Adrenal gland (tissue), 12 donors: ENCODE measurements around the gene CLEC16A. TPM values are rescaled to one million over a fixed set of nuclear protein-coding genes. Genes with fewer than 3 reads are reported as not detected.

Experiments
- DNase-seq, 7 donors: peaks; one replicate each; pipeline ENCODE4 v3.0.0-alpha.2; 2019 to 2020
- H3K27ac ChIP-seq, 5 donors: fragments of 200-600 bp; sonication (generic) in 4 of 5; 1 replicate in 3 of 5; 2 replicates in 2 of 5; pipeline versions ENCODE4 v1.5.1 to v1.8.0; 2016 to 2020; ENCODE audit warnings: mild to moderate bottlenecking in 1 of 5
- H3K27me3 ChIP-seq: fragments of 200-600 bp; 2 replicates; pipeline ENCODE4 v1.8.0; 2021
- H3K36me3 ChIP-seq, 2 donors: fragments of 200-600 bp; replicated peaks in 1 of 2; 1 replicate in 1 of 2; 2 replicates in 1 of 2; pipeline versions ENCODE4 v1.5.1 to v1.8.0; 2018 to 2022
- H3K4me1 ChIP-seq, 2 donors: fragments of 200-600 bp; replicated peaks in 1 of 2; 1 replicate in 1 of 2; 2 replicates in 1 of 2; pipeline versions ENCODE4 v1.5.1 to v1.8.0; 2018 to 2021
- H3K4me3 ChIP-seq, 4 donors: fragments of 200-600 bp; sonication (generic) in 3 of 4; one replicate each; pipeline ENCODE4 v1.5.1; 2016 to 2018
- H3K9me3 ChIP-seq, 3 donors: fragments of 200-600 bp; sonication (generic) in 1 of 3; replicated peaks in 1 of 3; 1 replicate in 2 of 3; 2 replicates in 1 of 3; pipeline versions ENCODE4 v1.5.1 to v1.8.0; 2016 to 2021
- CTCF ChIP-seq, 6 experiments: fragments of 450-650 bp in 4 of 6; fragments of 200-600 bp in 2 of 6; sonication (generic) in 1 of 6; IDR thresholded peaks; 1 replicate in 5 of 6; 2 replicates in 1 of 6; pipeline versions ENCODE4 v1.5.1 to v1.8.0; 2016 to 2021; ENCODE audit warnings: antibody characterized with exemption in 6 of 6, mild to moderate bottlenecking in 2 of 6, moderate library complexity in 1 of 6
- POLR2A ChIP-seq, 2 donors: fragments of 450-650 bp; IDR thresholded peaks; one replicate each; pipeline ENCODE4 v1.6.1; 2017; ENCODE audit warnings: antibody characterized with exemption in 2 of 2, mild to moderate bottlenecking in 2 of 2, moderate library complexity in 1 of 2
- WGBS, 4 donors: extraction: QIAGEN DNeasy Blood & Tissue Kit in 2 of 4; methylation state at CpG; one replicate each; pipeline versions ENCODE4 v1.1.5 to v1.1.7; 2013 to 2017; 5-methylcytosine and 5-hydroxymethylcytosine counted together
- intact Hi-C, 2 donors: fragments of 100-400 bp; cut with DNase I; formaldehyde crosslinking; loops; one replicate each; pipeline versions ENCODE4 v1.14.1 to v1.15.0; 2022 to 2023
- polyA plus RNA-seq, 3 donors: library from polyadenylated mRNA; stranded (reverse); fragments of 200-250 nt in 2 of 3; fragments of 350-450 nt in 1 of 3; fragmentation: Illumina TruSeq in 1 of 3; extraction: RNeasy Lipid Tissue Mini Kit (QIAGEN cat#74804) in 1 of 3; gene quantifications; one replicate each; pipeline ENCODE4 v1.2.3, GENCODE V29; 2013 to 2014
- total RNA-seq, 9 donors: library from RNA; depleted of rRNA in 4 of 9; stranded (reverse); fragments of >200 nt in 4 of 9; fragments of 120-200 nt in 1 of 9; fragmentation: NEBNext Ultra II Directional in 1 of 9; extraction: Animal tissue kit (Norgen Biotek cat#: 25700) in 1 of 9; gene quantifications; one replicate each; pipeline versions ENCODE4 v1.1.0 to v1.2.4, GENCODE V29; 2013 to 2023
- donor health status: healthy with polysubstance abuse.
- donor health status: Bipolar disorder and iron deficiency.
- donor health status: DM: yes; HTN: yes; CAD: no.
- donor health status: DM: no; HTN: no; CAD: no.
- donor health status: DM: no; HTN: no; CAD: no.
- donor health status: DM: yes; HTN: yes; CAD: no.

The CLEC16A gene
- total and polyA plus RNA-seq, 12 donors = 14.0 to 37.2 (median 27.6) TPM

- WGBS, 4 donors = 88 to 96% (median 94%) methylated on average over 13 to 16 of the region's 16 CpGs
- DNase-seq = no peak
- Histone ChIP-seq H3K9me3 (no peaks in the 10 kb centered on the region), H3K4me3 (no peak overlapping the region), H3K36me3 (peaks cover 0 to 15% of the 10 kb centered on the region in 2 donors), H3K27ac (no peak overlapping the region), H3K27me3 (no peaks in the 10 kb centered on the region), H3K4me1 (peaks cover 0 to 11% of the 10 kb centered on the region in 2 donors)
- TF ChIP-seq CTCF (IDR thresholded peaks at IDR 0.05) (no peak), POLR2A (IDR thresholded peaks at IDR 0.05) (no peak)
- intact Hi-C loops = no loop called here
These were observed 58.8 kb downstream of the CLEC16A start for GRCh38 chr16:11003141-11003540.

- H3K4me3 ChIP-seq = no peak overlapping the region
- TF ChIP-seq POLR2A (IDR thresholded peaks at IDR 0.05) = no peak
- H3K27ac ChIP-seq = no peak overlapping the region
- peaks cover 0 to 11% of the 10 kb centered on the region in 2 donors for H3K4me1 ChIP-seq
- intact Hi-C loops = no loop called here
- H3K27me3 ChIP-seq = no peaks in the 10 kb centered on the region
- WGBS, 4 donors = 92 to 97% (median 93%) methylated on average over 3 to 4 of the region's 4 CpGs
- no peak for DNase-seq
- peaks cover 0 to 15% of the 10 kb centered on the region in 2 donors for H3K36me3 ChIP-seq
- no peaks in the 10 kb centered on the region for H3K9me3 ChIP-seq
These were observed 60.0 kb downstream of the CLEC16A start for GRCh38 chr16:11004351-11004750.

GRCh38 chr16:11004973-11005610 lies 60.7 kb downstream of the CLEC16A start:
- no peak for DNase-seq

GRCh38 chr16:11005611-11005975 lies 61.2 kb downstream of the CLEC16A start:
- 90 to 94% (median 93%) methylated on average over 4 of the region's 4 CpGs for WGBS, 4 donors
- no peaks in the 10 kb centered on the region for H3K9me3 ChIP-seq
- no peak overlapping the region for H3K27ac ChIP-seq
- intact Hi-C loops = no loop called here
- TF ChIP-seq POLR2A (IDR thresholded peaks at IDR 0.05) (no peak), CTCF (IDR thresholded peaks at IDR 0.05) (no peak)
- peaks cover 0 to 11% of the 10 kb centered on the region in 2 donors for H3K4me1 ChIP-seq
- no peak for DNase-seq
- H3K4me3 ChIP-seq = no peak overlapping the region
- no peaks in the 10 kb centered on the region for H3K27me3 ChIP-seq
- peaks cover 0 to 15% of the 10 kb centered on the region in 2 donors for H3K36me3 ChIP-seq

More at GRCh38 chr16:11004973-11005610, 60.7 kb downstream of the CLEC16A start:
- Histone ChIP-seq H3K4me3 (no peak overlapping the region), H3K27me3 (no peaks in the 10 kb centered on the region), H3K4me1 (peaks cover 0 to 11% of the 10 kb centered on the region in 2 donors), H3K9me3 (no peaks in the 10 kb centered on the region), H3K36me3 (peaks cover 0 to 15% of the 10 kb centered on the region in 2 donors), H3K27ac (no peak overlapping the region)
- WGBS, 4 donors = 79 to 89% (median 88%) methylated on average over 4 to 5 of the region's 5 CpGs
- TF ChIP-seq POLR2A (IDR thresholded peaks at IDR 0.05) (no peak), CTCF (IDR thresholded peaks at IDR 0.05) (no peak)
- intact Hi-C loops = no loop called here

GRCh38 chr16:11006656-11007055 lies 62.3 kb downstream of the CLEC16A start:
- Histone ChIP-seq H3K27me3 (no peaks in the 10 kb centered on the region), H3K4me1 (peaks cover 5 to 11% of the 10 kb centered on the region in 2 donors), H3K4me3 (no peak overlapping the region), H3K36me3 (peaks cover 0 to 15% of the 10 kb centered on the region in 2 donors), H3K9me3 (no peaks in the 10 kb centered on the region), H3K27ac (peak overlapping the region in 2 of 5 donors; percentile 30 to 42)
- WGBS, 4 donors = 45 to 58% (median 48%) methylated on average over 2 of the region's 2 CpGs
- DNase-seq = no peak
- intact Hi-C loops = no loop called here
- TF ChIP-seq POLR2A (IDR thresholded peaks at IDR 0.05) = no peak
